ENCODE data around the gene NCS1. TPM values are rescaled to one million over a fixed set of nuclear protein-coding genes. Genes with fewer than 3 reads are reported as not detected.

Gene NCS1
- total RNA-seq, 2 donors from 2014 or later = 14.0 to 30.4 TPM

- Mint-ChIP-seq H3K27me3 (no peaks in the 10 kb centered on the region), H3K4me1 (no peaks in the 10 kb centered on the region), H3K4me3 (no peak overlapping the region), H3K9me3 (no peaks in the 10 kb centered on the region), H3K27ac (no peak overlapping the region), H3K36me3 (ENCODE audit: low read depth) (no peaks in the 10 kb centered on the region)
- no peak for ATAC-seq (replicated peaks)
Observed at GRCh38 chr9:130189840-130190239, 17.6 kb downstream of the NCS1 start.

DNA sequence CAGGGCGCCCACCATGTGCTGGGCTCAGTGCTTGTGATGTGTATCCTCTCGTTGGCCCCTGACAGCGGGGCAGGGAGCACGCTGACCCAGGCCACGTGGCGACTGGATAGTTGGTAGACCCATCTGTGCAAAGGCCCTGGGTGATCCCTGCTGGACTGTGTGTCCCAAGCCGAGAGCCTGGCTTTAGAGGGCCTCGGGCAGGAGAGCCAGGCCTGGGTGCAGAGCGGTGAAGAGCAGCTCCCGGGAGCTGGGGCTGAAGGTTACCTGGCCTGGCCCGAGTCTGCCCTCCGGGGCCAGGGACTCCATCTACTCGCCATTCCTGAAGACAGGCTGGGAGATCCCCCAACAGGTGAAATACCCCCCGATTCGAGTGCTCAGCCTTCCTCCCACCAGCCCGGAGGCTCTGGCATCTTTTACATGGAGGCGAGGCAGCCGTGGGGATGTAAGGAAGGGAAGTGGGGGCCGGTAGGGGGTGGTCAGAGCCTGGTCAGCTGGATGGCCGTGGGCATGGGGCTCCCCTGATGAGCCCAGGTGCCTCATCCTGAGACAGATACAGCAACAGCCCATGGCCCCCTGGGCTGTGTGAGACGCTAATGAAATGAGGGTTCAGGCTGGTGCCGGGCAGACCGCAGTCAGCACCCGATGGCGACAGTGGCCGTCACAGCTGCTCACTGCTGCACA is 19.0 kb downstream of the NCS1 start:
- no peaks in the 10 kb centered on the region for H3K4me1 Mint-ChIP-seq
- no peak overlapping the region for H3K27ac Mint-ChIP-seq
- no peaks in the 10 kb centered on the region for H3K27me3 Mint-ChIP-seq
- H3K4me3 Mint-ChIP-seq = no peak overlapping the region
- H3K36me3 Mint-ChIP-seq (ENCODE audit: low read depth) = no peaks in the 10 kb centered on the region
- ATAC-seq (replicated peaks) = no peak
- H3K9me3 Mint-ChIP-seq = no peaks in the 10 kb centered on the region

DNA sequence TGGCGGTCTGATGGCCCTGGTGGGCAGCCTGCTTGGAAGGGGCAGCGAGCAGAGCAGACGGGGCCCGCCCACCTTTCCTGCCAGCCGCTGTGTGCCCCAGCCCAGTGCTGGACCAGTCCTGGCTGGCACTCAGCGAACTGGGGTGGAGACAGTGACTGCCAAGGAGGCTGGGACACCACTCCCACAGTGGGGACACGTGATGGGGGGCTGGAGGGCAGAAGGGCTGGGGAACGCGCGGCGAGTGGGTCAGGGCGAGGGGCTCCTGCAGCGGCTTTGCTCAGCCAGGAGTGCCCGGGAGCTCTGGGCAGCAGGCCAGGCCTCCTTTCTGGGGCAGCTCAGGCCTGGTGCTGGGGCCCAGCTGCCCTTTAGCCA is 19.5 kb downstream of the NCS1 start:
- Mint-ChIP-seq H3K4me3 (no peak overlapping the region), H3K27me3 (no peaks in the 10 kb centered on the region), H3K36me3 (ENCODE audit: low read depth) (no peaks in the 10 kb centered on the region), H3K27ac (no peak overlapping the region), H3K9me3 (no peaks in the 10 kb centered on the region), H3K4me1 (no peaks in the 10 kb centered on the region)
- ATAC-seq (replicated peaks) = no peak

GRCh38 chr9:130192382-130192999 is 20.3 kb downstream of the NCS1 start:
- no peaks in the 10 kb centered on the region for H3K9me3 Mint-ChIP-seq
- no peak overlapping the region for H3K4me3 Mint-ChIP-seq
- no peaks in the 10 kb centered on the region for H3K4me1 Mint-ChIP-seq
- H3K27ac Mint-ChIP-seq = no peak overlapping the region
- H3K27me3 Mint-ChIP-seq = no peaks in the 10 kb centered on the region
- ATAC-seq (replicated peaks) = no peak
- no peaks in the 10 kb centered on the region for H3K36me3 Mint-ChIP-seq (ENCODE audit: low read depth)

DNA sequence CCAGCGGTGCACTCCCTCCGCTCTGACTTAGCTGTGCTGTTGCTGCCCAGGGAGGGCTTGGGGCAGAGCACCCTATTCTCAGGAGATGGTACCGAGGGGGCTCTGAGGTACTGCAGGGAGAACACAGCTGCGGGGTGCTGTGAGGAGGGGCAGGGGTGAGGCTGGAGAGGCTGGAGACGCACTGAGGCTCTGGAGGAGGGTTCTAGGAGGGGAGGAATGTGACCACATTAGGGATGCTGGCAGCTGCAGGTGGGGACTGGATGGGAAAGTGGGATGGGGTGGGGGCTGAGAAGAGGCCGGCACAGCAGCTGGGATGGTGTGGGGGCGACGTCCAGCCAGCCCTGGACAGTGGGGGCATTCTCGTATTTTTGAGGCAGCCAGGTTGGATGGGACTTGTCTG is 20.9 kb downstream of the NCS1 start:
- H3K27me3 Mint-ChIP-seq = no peaks in the 10 kb centered on the region
- no peak for ATAC-seq (replicated peaks)

DNA sequence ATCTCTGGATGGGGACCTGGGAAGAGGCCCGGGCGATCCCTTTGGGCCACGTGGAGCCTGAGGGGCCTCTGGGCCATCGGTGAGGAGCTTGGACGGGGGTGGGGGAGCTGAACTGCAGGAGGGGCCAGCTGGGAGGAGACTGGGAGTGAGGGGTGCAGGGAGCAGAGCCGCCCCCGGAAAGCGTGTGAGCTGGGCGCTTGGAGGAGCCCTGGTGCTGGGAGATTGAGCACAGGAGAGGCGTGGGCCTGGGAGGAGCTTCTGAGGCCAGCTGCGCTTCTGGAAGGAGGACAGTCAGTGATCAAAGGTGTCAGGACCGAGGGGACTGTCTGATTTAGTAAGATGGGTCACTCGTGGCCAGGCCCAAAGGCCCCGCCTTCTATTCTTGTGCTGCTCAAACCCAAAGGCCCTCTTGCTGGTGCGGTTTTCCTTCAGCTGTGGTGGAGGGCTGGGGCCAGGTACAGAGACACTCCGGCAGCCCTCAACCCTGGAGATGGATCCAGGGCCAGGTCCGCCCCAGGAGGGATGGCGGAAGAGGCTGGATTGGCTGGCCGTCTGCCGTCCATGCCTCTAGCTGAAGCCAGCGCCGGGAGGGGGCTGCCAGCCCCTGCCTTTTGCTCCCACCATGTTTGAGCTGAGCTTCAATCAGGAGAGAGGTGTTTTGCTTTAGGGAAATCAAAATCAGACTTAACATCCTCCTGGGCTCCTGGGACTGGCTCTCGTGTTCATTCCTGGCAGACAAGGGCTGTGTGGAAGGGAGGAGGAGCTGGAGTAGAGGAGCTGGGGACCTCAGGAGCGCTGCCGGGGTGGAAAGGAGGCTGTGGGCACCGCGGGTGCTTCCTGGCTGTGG is 21.6 kb downstream of the NCS1 start:
- ATAC-seq (replicated peaks) = no peak
- H3K27ac Mint-ChIP-seq = no peak overlapping the region
- H3K9me3 Mint-ChIP-seq = no peaks in the 10 kb centered on the region
- H3K36me3 Mint-ChIP-seq (ENCODE audit: low read depth) = no peaks in the 10 kb centered on the region
- no peaks in the 10 kb centered on the region for H3K27me3 Mint-ChIP-seq
- no peak overlapping the region for H3K4me3 Mint-ChIP-seq
- H3K4me1 Mint-ChIP-seq = no peaks in the 10 kb centered on the region

More for the DNA sequence above, 20.9 kb downstream of the NCS1 start:
- Mint-ChIP-seq H3K4me1 (no peaks in the 10 kb centered on the region), H3K27ac (no peak overlapping the region), H3K36me3 (ENCODE audit: low read depth) (no peaks in the 10 kb centered on the region), H3K9me3 (no peaks in the 10 kb centered on the region), H3K4me3 (no peak overlapping the region)

- H3K9me3 Mint-ChIP-seq = no peaks in the 10 kb centered on the region
- ATAC-seq (replicated peaks) = no peak
- H3K36me3 Mint-ChIP-seq (ENCODE audit: low read depth) = no peaks in the 10 kb centered on the region
- H3K27me3 Mint-ChIP-seq = no peaks in the 10 kb centered on the region
- H3K4me1 Mint-ChIP-seq = no peaks in the 10 kb centered on the region
- no peak overlapping the region for H3K27ac Mint-ChIP-seq
- no peak overlapping the region for H3K4me3 Mint-ChIP-seq
Observed at GRCh38 chr9:130194378-130194932, 22.3 kb downstream of the NCS1 start.

DNA sequence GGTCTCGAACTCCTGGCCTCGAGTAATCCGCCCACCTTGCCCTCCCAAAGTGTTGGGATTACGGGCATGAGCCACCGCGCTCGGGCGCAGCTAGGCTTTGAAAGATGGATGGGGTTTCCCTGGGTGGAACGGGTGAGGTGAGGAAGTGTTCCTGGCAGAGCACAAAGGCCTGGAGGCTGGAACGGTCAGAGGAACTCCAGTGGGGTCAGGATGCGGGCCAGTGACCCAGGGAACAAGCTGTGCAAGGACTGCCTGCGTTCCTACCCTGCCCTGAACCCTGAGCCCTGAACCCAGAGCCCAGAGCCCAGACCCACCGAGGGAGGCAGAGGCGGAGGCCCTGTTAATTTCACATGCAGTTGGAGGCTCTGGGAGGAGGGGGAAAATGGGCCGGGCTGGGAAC is 23.4 kb downstream of the NCS1 start:
- Mint-ChIP-seq H3K4me3 (no peak overlapping the region), H3K27ac (no peak overlapping the region), H3K36me3 (ENCODE audit: low read depth) (no peaks in the 10 kb centered on the region), H3K27me3 (no peaks in the 10 kb centered on the region), H3K4me1 (no peaks in the 10 kb centered on the region), H3K9me3 (no peaks in the 10 kb centered on the region)
- ATAC-seq (replicated peaks) = no peak

- H3K36me3 Mint-ChIP-seq (ENCODE audit: low read depth) = peaks cover 2% of the 10 kb centered on the region
- no peaks in the 10 kb centered on the region for H3K4me1 Mint-ChIP-seq
- no peak overlapping the region for H3K4me3 Mint-ChIP-seq
- ATAC-seq (replicated peaks) = no peak
- H3K27me3 Mint-ChIP-seq = no peaks in the 10 kb centered on the region
- no peak overlapping the region for H3K27ac Mint-ChIP-seq
- H3K9me3 Mint-ChIP-seq = no peaks in the 10 kb centered on the region
Observed at GRCh38 chr9:130196643-130197042, 24.4 kb downstream of the NCS1 start.

GRCh38 chr9:130197386-130197785 is 25.2 kb downstream of the NCS1 start:
- H3K36me3 Mint-ChIP-seq (ENCODE audit: low read depth) = peaks cover 6% of the 10 kb centered on the region
- H3K4me3 Mint-ChIP-seq = no peak overlapping the region
- no peak overlapping the region for H3K27ac Mint-ChIP-seq
- H3K27me3 Mint-ChIP-seq = no peaks in the 10 kb centered on the region
- H3K9me3 Mint-ChIP-seq = no peaks in the 10 kb centered on the region
- no peaks in the 10 kb centered on the region for H3K4me1 Mint-ChIP-seq
- no peak for ATAC-seq (replicated peaks)

- ATAC-seq (replicated peaks) = no peak
- H3K27ac Mint-ChIP-seq = no peak overlapping the region
- H3K36me3 Mint-ChIP-seq (ENCODE audit: low read depth) = peaks cover 6% of the 10 kb centered on the region
- no peaks in the 10 kb centered on the region for H3K4me1 Mint-ChIP-seq
- H3K9me3 Mint-ChIP-seq = no peaks in the 10 kb centered on the region
- no peaks in the 10 kb centered on the region for H3K27me3 Mint-ChIP-seq
- no peak overlapping the region for H3K4me3 Mint-ChIP-seq
Observed at GRCh38 chr9:130197888-130198287, 25.7 kb downstream of the NCS1 start.

DNA sequence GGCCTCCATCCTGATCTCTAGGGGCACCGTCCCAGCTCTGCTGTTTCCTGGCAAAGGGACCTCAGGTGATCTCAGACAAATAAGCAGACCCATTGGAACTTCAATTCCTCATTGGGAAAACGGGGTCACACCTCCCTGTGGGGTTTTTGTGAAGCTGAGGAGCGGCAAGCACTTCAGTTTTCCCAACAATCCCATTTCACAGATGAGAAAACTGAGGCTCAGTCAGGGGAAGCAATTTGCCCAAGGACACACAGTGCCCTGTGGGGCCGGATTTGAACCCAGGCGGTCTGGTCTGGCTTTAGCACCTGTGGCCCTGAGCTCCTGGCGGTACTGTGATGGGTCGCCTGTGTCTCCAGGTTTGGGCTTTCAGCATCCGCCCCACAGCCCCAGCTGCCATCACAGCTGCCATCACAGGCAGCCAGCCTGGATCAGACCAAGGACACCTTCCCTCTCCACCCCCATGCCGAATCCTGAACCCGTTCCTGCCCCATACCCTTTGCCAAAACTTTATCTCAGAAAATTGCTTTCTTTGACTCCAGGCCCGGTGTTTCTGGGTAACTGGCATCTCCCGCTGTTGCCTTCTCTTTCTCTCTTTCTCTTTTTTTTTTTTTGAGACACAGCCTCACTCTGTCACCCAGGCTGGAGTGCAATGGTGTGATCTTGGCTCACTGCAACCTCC is 26.4 kb downstream of the NCS1 start:
- Mint-ChIP-seq H3K36me3 (ENCODE audit: low read depth) (peaks cover 6% of the 10 kb centered on the region), H3K4me1 (no peaks in the 10 kb centered on the region), H3K27me3 (no peaks in the 10 kb centered on the region), H3K9me3 (no peaks in the 10 kb centered on the region), H3K27ac (no peak overlapping the region), H3K4me3 (no peak overlapping the region)
- ATAC-seq (replicated peaks) = no peak

- no peak overlapping the region for H3K4me3 Mint-ChIP-seq
Observed at GRCh38 chr9:130199605-130200004, 27.4 kb downstream of the NCS1 start.

DNA sequence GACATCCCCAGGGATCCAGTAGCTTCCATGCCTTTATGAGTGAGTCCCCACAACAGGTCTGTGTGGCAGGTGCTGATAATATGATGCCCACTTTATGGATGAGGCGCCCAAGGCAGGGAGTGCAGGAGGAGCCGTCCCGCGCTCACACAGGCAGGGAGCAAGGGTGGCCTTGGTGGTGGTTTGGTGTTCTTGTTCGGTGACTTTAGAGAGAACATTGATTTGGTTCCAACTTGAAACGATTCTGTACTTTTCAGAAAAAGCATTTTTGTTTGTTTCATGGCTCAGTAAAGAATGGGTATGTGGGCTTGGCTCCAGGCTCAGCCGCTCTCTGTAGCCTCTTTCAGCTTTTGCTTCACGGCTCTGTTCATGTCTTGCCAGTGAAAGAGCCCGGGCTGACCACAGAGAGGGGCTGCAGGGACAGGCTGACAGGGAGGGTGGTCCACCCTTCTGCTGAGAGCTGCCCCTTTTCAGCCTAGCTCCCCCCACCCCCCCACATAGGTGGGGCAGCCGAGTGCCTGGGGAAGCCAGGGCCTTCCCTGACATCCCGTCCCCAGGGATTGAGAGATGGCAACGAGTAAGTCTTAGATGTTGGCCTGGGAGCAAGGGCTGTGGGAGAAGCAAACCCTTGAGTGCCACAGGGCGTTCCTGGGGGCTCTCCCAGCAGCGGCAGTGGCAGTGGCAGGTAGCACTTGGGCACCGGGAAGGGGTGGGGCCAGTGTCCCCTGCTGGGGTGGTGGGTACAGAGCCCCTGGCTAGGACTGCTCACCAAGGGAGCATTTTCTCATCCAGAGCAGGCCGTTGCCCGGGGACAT is 28.0 kb downstream of the NCS1 start:
- Mint-ChIP-seq H3K27ac (no peak overlapping the region), H3K9me3 (no peaks in the 10 kb centered on the region), H3K4me1 (no peaks in the 10 kb centered on the region)

More at GRCh38 chr9:130199605-130200004, 27.4 kb downstream of the NCS1 start:
- Mint-ChIP-seq H3K36me3 (ENCODE audit: low read depth) (peaks cover 6% of the 10 kb centered on the region), H3K27ac (no peak overlapping the region), H3K9me3 (no peaks in the 10 kb centered on the region), H3K4me1 (no peaks in the 10 kb centered on the region), H3K27me3 (no peaks in the 10 kb centered on the region)
- no peak for ATAC-seq (replicated peaks)

More for the DNA sequence above, 28.0 kb downstream of the NCS1 start:
- ATAC-seq (replicated peaks) = no peak
- Mint-ChIP-seq H3K4me3 (no peak overlapping the region), H3K36me3 (ENCODE audit: low read depth) (peaks cover 6% of the 10 kb centered on the region), H3K27me3 (no peaks in the 10 kb centered on the region)
